ENCODE measurements around the gene CACNA1G.

CACNA1G gene

GRCh38 chr17:50631195-50631907 lies 70.8 kb downstream of the CACNA1G start:
- TF ChIP-seq GATA2 (IDR thresholded peaks at IDR 0.05; ENCODE audit: low read depth, low read length) = no peak
- no peak for TF ChIP-seq GATA3 (IDR thresholded peaks at IDR 0.05; ENCODE audit: low read depth, low read length)

GRCh38 chr17:50631908-50632571 lies 71.5 kb downstream of the CACNA1G start:
- TF ChIP-seq GATA3 (IDR thresholded peaks at IDR 0.05; ENCODE audit: low read depth, low read length) = no peak
- no peak for TF ChIP-seq GATA2 (IDR thresholded peaks at IDR 0.05; ENCODE audit: low read depth, low read length)

- no peak for TF ChIP-seq GATA2 (IDR thresholded peaks at IDR 0.05; ENCODE audit: low read depth, low read length)
- TF ChIP-seq GATA3 (IDR thresholded peaks at IDR 0.05; ENCODE audit: low read depth, low read length) = no peak
Observed at GRCh38 chr17:50632637-50633036, 72.1 kb downstream of the CACNA1G start.

GRCh38 chr17:50633683-50634082 lies 73.2 kb downstream of the CACNA1G start:
- no peak for TF ChIP-seq GATA3 (IDR thresholded peaks at IDR 0.05; ENCODE audit: low read depth, low read length)
- TF ChIP-seq GATA2 (IDR thresholded peaks at IDR 0.05; ENCODE audit: low read depth, low read length) = no peak

- TF ChIP-seq GATA3 (IDR thresholded peaks at IDR 0.05; ENCODE audit: low read depth, low read length) (no peak), GATA2 (IDR thresholded peaks at IDR 0.05; ENCODE audit: low read depth, low read length) (no peak)
Observed at GRCh38 chr17:50634224-50634914, 73.9 kb downstream of the CACNA1G start, which contains the start of gene ABCC3. Gene ABCC3 (plus strand): TSS chr17:50634881. CDS start chr17:50634937, 56 bp downstream.

GRCh38 chr17:50634915-50635731 lies 74.6 kb downstream of the CACNA1G start:
- TF ChIP-seq GATA3 (IDR thresholded peaks at IDR 0.05; ENCODE audit: low read depth, low read length) = no peak
- no peak for TF ChIP-seq GATA2 (IDR thresholded peaks at IDR 0.05; ENCODE audit: low read depth, low read length)

GRCh38 chr17:50635732-50635981 lies 75.1 kb downstream of the CACNA1G start:
- TF ChIP-seq GATA3 (IDR thresholded peaks at IDR 0.05; ENCODE audit: low read depth, low read length) = no peak
- TF ChIP-seq GATA2 (IDR thresholded peaks at IDR 0.05; ENCODE audit: low read depth, low read length) = no peak

- TF ChIP-seq GATA2 (IDR thresholded peaks at IDR 0.05; ENCODE audit: low read depth, low read length) (no peak), GATA3 (IDR thresholded peaks at IDR 0.05; ENCODE audit: low read depth, low read length) (no peak)
Observed at GRCh38 chr17:50635982-50636803, 75.7 kb downstream of the CACNA1G start.

- TF ChIP-seq GATA3 (IDR thresholded peaks at IDR 0.05; ENCODE audit: low read depth, low read length) (no peak), GATA2 (IDR thresholded peaks at IDR 0.05; ENCODE audit: low read depth, low read length) (no peak)
Observed at GRCh38 chr17:50636804-50637195, 76.3 kb downstream of the CACNA1G start.

GRCh38 chr17:50637829-50638605 lies 77.5 kb downstream of the CACNA1G start:
- no peak for TF ChIP-seq GATA2 (IDR thresholded peaks at IDR 0.05; ENCODE audit: low read depth, low read length)
- TF ChIP-seq GATA3 (IDR thresholded peaks at IDR 0.05; ENCODE audit: low read depth, low read length) = no peak

GRCh38 chr17:50638606-50638965 lies 78.1 kb downstream of the CACNA1G start:
- TF ChIP-seq GATA3 (IDR thresholded peaks at IDR 0.05; ENCODE audit: low read depth, low read length) (no peak), GATA2 (IDR thresholded peaks at IDR 0.05; ENCODE audit: low read depth, low read length) (no peak)

GRCh38 chr17:50638966-50639713 lies 78.6 kb downstream of the CACNA1G start:
- TF ChIP-seq GATA3 (IDR thresholded peaks at IDR 0.05; ENCODE audit: low read depth, low read length) = no peak
- no peak for TF ChIP-seq GATA2 (IDR thresholded peaks at IDR 0.05; ENCODE audit: low read depth, low read length)

Data from SH-SY5Y (cell line).